HG03432 (cell line): ENCODE measurements around the gene EPB41L2.
"Not testable (repeated sequence)": the region's sequence is repeated elsewhere in the genome, so short reads cannot be mapped to it uniquely, and the experiment has no call there.

ENCODE experiments used
- ATAC-seq: cut with Tn5 transposase; IDR thresholded peaks from one replicate; pipeline ENCODE4 v1.9.1; 2021; ENCODE audit warnings: mild to moderate bottlenecking, moderate library complexity; ENCODE audit not compliant: unreplicated experiment

The EPB41L2 gene

DNA sequence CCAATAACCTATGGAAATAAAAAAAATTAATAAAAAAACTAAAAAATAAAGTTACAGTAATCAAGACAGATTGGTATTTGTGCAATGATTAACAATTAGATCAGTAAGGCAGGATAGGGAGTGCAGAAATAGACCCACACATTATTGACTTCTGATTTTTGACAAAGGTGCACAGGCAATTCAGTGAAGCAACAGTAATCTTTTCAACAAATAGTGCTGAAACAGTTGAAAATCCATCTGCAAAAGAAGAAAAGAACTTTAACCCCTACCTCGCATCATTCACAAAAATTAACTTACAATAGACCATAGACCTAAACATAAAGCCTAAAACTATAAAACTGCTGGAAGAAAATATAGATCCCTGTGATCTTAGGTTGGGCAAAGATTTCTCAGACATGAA, 240.3 kb downstream of the EPB41L2 start:
- ATAC-seq, result no peak

DNA sequence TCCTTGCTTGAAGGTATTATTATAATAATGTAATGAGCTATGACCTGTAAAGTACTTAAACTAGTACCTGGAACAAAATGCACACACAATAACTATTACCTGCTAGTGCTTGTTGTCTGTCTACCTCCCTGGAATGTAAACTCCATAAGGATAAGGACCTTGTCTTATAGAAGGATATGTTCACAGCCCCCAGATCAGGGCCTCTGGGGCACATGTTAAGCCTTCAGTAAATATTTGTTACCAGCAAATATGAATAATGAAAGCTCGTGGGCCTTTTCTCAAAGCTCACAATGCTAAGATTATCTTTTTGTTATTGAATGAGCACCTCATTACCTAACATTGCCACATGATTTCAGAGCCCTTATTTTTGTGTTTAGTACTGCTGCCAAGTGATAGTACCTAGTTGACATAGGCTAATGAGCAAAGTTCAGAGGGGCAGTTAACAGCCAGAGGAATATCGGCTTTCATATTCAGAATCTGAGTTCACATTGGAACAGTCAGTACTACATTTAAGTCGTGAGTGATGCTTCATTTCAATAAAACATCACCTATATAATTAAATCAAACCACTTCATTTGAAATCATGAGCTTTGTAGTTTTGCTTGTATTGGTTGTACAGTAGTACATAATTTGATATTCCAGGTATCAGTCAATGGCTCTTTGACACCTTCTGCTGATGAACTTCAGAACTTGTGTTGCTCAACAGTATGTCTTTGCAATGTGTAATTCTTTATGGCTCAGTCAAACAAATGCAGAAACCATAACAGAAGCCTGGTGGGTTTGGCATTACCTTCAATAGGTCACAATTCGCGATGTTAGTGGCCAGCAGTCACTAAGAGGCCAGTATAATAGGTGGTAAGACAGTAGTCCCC, 247.6 kb downstream of the EPB41L2 start:
- no peak for ATAC-seq

DNA sequence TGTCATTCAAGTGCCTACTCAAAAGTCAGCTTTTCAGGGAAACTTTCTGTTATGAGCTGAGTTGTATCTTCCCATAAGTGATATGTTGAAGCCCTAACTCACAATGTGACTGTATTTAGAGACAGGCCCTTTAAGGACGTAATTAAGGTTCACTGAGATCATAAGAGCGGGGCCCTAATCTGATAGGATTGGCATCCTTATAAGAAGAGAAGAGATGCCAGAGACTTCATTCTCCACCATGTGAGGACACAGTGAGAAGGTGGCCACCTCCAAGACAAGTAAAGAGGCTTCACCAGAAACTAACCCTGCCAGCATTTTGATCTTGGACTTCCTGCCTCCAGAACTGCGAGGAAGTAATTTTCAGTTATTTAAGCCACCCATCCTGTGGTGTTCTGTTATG, 248.5 kb downstream of the EPB41L2 start:
- ATAC-seq, result no peak

DNA sequence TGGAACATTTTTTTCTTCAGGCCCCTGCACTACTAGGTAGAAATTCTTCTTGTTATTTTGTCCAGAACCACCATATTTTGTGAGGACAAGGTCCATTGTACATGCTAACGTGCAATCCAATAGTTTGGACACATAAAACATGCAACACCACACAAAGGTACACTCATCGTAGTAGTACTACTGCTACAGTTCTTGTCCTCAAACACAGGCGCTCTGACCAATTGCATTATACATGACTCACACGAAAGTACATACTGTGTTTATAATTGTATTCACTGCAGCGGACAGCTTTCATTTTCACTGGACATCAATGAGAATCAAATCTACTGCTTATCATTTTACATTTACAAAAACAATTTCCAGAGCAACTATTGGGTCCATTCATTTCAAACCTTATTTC, 251.1 kb downstream of the EPB41L2 start:
- no peak for ATAC-seq

DNA sequence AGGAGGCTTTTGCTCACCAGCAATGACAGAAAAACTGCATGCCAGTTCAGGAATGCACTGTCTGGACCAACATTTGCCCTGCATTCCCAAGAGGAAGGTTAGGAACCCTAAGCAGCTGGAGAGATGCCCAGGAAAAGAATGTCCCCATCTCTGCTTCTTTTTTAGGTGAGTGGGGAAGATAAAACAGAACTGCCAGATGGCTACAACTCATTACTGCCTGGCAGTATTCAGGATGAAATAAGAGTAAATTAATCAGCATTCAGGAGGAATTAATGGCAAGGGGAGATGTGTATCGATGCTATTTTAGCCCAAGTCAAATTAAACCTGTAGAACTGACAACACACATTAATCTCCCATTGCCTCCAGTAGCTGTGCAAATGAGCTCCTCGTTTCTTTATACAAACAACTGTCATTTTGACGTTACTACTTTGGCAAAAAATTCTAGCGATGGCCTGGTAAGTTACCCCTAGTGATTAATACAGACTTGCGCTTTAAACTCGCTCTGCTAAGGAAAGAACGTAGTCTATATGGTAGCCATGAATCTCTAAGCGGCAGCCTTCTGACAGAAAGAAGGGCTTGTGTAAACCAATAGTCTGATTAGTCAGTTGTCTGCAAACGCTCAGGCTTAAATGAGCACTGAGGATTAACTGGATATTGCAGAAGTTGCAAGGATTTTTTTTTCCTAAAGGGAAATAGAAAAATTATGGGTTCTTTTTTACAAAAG, 252.6 kb downstream of the EPB41L2 start:
- no peak for ATAC-seq

DNA sequence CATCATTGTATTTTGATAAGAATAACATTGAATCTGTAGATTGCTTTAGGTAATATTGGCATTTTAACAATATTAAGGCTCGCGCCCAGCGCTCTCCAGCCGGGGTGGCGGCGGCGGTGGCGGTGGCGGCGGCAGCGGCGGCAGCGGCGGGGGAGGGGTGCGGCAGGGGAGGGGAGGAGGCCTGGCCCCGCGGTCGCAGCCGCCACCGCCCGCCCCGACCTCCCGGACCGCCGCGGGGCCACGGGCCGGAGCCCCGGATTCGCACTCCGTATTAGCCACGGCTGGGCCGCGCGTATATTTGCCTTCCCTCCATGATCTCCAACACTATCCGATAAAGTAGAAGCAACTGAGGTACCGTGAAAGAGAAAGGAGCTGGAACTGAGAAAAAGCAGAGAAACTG, 261.7 kb downstream of the EPB41L2 start:
- ATAC-seq, result not testable (repeated sequence)

DNA sequence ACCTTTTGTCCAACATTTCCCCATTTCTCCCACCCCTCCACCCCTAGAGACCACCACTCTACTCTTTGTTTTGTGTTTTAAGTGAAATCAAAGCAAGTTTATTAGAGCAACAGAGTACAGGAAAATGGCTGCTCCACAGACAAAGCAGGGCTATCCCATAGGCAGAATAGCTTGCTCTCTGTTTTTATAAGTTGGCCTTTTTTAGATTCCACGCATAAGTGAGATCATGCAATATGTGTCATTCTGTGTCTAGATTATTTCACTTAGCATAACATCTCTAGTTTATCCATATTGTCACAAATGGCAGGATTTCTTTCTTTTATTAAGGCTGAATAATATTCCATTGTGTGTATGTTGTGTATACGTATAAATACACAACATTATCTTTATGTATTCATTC, 266.0 kb downstream of the EPB41L2 start:
- ATAC-seq, result no peak

DNA sequence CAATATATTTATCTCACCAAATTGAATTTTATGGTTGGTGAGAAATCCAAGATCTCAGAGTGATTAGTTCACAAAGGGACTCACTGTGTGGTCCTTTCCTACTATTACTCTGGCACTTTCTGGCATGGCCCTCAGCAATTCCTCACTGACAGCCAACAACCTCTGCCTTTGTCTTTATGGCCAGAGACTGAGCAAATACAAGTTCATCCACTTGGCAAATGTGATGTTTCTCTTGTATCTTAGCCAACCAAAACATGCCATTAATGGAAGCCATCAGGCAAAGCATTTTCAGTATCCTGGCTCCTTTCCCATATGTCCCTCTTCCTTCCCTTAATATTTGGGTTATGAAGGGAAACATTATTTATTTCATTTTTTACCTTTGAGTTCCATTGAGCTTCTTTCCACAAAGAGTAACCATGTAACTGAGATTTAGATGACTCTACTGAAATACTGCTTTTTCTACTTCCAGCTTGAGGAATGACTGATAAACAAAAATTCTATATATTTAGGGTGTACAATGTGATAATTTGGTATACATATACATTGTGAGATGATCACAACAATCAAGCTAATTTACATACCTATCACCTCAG, 266.6 kb downstream of the EPB41L2 start:
- no peak for ATAC-seq

DNA sequence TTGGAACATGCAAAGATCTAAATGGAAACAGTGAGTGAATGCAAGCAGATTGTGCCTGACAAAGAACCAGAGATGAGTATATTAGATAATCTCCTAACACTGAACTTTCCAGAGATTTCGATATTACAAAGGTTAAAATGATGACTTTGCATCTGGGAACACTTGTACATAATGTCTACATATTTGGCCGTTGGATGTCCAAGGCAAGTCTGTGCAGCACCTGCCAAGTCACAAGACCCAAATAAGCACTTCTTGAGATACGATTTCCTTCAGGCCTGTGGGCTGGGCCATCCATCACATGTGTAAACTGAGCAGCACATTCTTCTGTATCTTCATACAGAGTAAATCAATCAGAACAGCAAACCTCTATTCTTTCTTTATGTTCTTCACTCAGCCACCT, 268.3 kb downstream of the EPB41L2 start:
- no peak for ATAC-seq

DNA sequence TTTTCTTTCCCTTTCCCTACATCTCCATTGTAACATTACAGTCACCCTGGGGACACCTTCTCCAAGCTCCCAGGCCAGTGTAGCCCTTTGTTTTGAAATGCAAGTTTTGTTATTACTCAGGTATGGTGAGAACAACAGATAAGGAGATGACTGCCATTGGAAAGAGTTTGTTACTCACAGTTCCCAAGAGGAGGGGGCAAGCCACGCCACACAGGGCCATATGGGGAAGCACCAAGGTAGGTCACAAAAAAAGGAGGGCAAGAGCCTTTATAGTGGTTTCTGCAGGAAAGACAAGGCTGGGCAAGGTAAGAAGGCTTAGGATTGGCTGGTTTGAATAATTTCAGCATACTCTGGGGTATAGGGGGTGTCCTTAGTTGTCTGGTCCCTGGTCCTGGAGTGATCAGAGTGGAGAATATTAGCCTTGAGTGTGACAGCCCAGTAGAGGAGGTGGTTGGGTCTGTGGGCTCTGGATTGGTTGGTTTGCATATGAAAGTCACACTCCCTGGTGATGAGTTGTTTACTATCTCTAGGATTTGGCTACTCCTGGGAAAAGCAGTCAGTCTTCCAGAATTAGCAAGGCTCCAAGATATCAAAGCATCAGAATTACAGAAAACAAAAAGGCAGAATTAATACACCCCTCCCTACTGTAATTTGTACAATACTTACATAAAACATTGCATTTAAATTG, 268.9 kb downstream of the EPB41L2 start:
- ATAC-seq, result no peak
